Body of pancreas (tissue), 4 donors: Measurements from ENCODE around the gene SPATA17.

Experiments used
- CTCF ChIP-seq, 7 experiments: fragments of 450-650 bp in 4 of 7; fragments of 200-600 bp in 3 of 7; sonication (generic) in 3 of 7; IDR thresholded peaks; one replicate each; pipeline ENCODE4 v1.5.1; 2016 to 2019; ENCODE audit warnings: antibody characterized with exemption in 7 of 7
- POLR2A ChIP-seq, 3 donors: fragments of 450-650 bp; IDR thresholded peaks; one replicate each; pipeline ENCODE4 v1.6.1; 2016; ENCODE audit warnings: antibody characterized with exemption in 3 of 3, mild to moderate bottlenecking in 2 of 3

- TF ChIP-seq CTCF (IDR thresholded peaks at IDR 0.05), result no peak
- no peak for TF ChIP-seq POLR2A (IDR thresholded peaks at IDR 0.05)
Measured at GRCh38 chr1:217876896-217877295, 245.8 kb downstream of the SPATA17 start.
